Pulmonary artery endothelial cell (primary cell): Measurements from ENCODE around the gene PAXX. TPM values are rescaled to one million over a fixed set of nuclear protein-coding genes. Genes with fewer than 3 reads are reported as not detected.
A peak's percentile ranks its signal among the peaks of the same experiment; 100 is the strongest.

Source experiments
- DNase-seq: peaks from one replicate; pipeline ENCODE4 v3.0.0-alpha.2; 2011; ENCODE audit warnings: low read depth, low spot score
- total RNA-seq: library from RNA; depleted of rRNA; stranded (reverse); fragments of >200 nt; gene quantifications from 2 replicates; pipeline ENCODE4 v1.2.3, GENCODE V29; 2014

The PAXX gene, protein sequence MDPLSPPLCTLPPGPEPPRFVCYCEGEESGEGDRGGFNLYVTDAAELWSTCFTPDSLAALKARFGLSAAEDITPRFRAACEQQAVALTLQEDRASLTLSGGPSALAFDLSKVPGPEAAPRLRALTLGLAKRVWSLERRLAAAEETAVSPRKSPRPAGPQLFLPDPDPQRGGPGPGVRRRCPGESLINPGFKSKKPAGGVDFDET
- total RNA-seq: 17.8 and 18.0 TPM in 2 replicates

DNA sequence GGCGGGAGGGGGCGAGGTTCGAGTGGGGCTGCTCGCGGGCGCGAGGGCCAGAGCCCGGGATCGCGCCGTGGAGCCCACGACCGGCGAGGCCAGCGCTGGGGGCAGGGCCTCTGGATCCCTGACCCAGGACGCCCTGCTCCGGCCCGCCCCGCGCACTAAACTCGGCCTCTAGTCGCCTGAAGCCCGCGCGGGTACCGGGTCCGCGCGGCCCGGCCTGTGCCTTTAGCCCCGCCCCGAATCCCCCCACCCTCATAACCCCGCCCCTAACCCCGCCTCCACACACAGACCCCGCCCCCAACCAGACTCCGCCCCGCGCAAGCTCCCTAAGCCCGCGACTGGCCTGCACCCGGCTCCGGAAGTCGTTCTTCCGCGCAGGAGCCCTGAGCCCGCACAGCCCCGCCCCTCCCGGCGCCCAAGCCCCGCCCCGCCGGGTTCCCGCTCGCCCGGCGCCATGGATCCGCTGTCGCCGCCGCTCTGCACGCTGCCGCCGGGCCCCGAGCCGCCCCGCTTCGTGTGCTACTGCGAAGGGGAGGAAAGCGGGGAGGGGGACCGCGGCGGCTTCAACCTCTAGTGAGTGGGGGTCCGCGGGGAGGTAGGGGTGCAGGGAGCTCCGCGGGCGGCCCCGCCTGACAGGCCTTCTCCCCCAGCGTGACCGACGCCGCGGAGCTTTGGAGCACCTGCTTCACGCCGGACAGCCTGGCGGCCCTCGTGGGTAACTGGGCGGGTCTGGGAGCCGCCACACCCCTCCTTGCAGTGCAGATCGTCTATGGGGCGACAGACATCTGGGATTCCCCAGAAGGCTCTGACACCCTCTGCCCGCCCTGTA lies at the start of gene PAXX:
PAXX (plus strand) TSS at position 430 of the 826 bp plus-strand sequence; CDS start at position 452, 22 bp downstream.
- peak; percentile 57 for DNase-seq

DNA sequence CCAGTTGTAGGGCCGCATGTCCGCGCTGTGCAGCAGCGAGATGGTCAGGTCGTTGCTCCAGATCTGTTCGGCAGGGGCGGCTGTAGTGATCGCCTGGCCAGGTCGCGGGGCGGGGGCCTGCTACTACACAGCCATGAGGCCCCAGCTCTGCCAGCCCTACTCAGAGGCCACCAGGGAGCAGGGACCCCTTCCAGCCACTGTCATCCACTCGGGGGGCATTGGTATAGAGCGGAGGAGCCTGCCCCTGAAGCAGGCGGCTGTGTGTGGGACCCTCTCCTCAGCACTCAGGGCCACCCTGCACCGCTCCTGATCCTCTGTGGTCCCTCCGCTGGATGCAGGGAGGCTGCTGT lies 49.4 kb upstream of the PAXX start:
- no peak for DNase-seq

DNA sequence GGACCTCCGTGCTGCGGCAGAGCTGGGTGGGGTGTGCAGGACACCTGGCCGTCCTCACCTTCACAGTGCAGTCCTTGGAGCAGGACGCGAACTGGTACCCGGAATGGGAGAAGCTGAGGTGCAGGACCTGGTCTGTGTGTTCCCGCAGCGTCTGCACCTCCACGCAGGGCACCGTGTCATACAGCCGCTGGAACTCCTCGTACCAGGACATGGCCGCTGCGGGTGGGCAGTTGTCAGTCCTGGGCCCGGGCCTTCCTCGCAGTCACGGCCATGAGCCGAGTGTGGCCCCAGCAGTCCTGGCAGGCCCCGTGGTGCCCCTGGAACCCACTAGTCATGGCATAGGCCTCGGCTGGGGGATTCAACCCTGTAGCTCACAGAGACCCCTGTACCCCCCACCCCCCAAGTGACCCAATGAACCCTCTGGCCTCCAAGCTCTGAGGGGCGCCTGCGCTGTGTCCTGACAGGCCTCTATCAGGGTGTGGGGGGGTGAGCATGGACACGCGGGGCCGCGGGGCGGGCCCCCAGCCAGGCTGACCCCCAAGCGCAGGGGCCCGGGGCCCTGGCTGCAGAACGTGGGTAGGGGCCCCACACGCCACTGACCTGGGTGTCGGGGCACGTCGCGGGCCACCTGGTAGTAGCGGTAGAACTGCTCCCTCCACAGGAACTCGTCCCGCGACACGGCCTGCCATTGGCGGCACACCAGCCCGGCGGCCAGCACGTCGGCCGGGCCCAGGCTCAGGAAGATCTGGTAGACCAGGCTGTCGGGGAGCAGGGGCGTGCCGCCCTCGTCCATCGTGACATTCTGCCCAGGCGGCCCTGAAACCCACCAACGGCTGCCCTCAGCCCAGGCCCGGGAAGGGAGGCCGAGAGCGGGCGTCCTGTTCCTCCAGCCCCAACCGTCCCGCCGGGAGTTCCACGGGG lies 48.7 kb upstream of the PAXX start:
- DNase-seq: no peak

DNA sequence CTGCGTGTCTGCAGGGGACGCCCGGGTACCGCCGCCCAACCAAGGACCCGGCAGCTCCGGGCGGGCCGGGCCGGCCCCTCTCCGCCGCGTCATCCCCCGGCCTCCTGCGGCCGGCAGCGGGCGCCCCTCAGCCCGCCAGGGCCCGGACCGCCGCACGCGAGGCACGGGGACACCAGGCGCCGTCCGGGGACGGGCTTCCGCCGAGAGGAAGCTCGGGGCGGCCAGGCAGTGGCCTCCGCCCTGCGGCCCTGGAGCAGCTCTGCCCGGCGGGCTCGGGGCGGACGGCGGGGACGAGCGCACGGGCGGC lies 48.1 kb upstream of the PAXX start:
- DNase-seq: no peak

DNA sequence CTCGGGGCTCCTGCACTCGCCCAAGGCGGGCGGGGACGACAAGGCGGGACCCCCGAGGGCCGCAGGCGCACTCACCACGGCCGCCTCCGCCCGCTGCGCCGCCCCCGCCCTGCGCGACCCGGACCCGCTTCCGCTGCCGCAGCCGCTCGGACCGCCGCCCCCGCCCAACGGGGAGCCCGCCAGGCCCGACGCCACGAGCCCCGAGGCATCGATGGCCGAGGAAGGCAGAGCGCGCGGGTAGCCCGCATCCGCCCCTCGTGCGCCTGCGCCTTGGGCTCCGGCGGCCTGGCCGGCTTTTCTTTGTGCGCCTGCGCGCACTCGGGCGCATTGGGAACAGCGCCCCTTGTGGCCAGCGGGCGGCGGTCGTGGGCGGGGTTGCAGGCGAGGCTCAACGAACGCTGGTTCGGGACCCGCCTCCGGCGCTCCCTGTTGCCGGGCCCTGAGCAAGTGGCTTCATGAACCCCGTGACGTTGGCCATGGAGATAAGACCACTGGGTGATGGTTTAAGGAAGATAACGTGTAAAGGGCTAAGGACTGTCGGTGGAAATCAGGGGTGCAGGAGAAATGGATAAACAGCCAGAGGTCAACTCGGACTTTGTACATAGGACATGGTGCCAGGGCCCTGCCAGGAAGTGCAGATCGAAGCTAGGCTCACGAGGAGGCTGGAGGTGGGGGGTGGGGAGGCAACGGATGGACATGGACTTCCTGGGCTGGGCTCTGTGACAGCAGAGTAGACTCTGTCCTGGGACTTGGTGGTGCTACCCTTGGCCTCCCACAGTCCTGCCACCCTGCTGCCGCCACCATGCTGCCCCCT lies 47.5 kb upstream of the PAXX start, which contains the start of the genes C8G and FBXW5:
C8G (plus strand) TSS at position 725 of the 814 bp plus-strand sequence; CDS start at position 803, 78 bp downstream.
FBXW5 (minus strand) TSS at position 220 of the 814 bp plus-strand sequence. CDS start 655 bp downstream, outside the sequence.
- peak; percentile 60 for DNase-seq

DNA sequence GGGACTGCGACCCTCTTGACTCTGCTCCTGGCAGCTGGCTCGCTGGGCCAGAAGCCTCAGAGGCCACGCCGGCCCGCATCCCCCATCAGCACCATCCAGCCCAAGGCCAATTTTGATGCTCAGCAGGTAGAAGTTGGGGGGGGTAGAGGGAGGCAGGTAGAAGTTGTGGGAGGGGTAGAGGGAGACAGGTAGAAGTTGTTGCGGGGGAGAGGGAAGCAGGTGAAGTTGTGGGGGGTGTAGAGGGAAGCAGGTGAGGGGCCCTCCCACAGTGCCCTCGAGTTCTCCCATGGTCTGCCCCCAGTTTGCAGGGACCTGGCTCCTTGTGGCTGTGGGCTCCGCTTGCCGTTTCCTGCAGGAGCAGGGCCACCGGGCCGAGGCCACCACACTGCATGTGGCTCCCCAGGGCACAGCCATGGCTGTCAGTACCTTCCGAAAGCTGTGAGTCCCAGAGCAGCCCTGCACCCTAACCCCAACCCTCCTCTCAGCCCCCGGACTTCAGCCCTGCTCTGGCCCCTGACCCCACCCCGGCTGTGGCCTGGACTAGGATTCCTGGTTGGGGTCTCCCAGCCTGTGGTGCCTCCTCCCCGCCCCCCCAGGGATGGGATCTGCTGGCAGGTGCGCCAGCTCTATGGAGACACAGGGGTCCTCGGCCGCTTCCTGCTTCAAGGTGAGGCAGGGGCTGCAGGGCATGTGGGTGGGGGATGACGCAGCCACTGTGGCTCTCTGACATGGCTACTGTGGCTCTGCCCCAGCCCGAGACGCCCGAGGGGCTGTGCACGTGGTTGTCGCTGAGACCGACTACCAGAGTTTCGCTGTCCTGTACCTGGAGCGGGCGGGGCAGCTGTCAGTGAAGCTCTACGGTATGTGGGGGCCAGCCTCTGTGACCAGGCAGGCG lies 46.6 kb upstream of the PAXX start:
- DNase-seq: no peak

DNA sequence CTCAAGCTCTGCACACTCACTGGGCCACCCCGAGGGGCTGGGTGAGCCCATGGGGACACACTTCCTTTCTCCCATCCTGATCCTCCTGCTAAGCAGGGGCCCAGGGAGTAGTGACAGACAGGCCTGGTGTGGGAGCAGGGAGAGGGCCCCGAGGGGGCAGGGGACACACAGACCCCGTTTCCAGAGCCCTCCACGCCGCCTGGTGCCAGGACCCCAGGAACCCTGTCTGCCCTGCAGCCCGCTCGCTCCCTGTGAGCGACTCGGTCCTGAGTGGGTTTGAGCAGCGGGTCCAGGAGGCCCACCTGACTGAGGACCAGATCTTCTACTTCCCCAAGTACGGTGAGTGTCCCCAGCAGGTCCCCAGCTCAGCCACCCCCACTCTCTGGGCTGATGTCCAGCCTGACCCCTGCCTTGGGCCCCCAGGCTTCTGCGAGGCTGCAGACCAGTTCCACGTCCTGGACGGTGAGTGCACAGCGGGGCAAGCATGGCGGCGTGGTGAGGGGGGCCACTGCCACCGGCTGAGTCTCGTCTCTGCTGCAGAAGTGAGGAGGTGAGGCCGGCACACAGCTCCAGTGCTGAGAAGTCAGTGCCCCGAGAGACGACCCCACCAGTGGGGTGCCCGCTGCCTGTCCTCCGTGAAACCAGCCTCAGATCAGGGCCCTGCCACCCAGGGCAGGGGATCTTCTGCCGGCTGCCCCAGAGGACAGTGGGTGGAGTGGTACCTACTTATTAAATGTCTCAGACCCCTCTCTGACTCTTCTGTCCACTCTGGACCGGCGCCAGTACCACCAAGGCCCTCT lies 45.8 kb upstream of the PAXX start:
- no peak for DNase-seq

DNA sequence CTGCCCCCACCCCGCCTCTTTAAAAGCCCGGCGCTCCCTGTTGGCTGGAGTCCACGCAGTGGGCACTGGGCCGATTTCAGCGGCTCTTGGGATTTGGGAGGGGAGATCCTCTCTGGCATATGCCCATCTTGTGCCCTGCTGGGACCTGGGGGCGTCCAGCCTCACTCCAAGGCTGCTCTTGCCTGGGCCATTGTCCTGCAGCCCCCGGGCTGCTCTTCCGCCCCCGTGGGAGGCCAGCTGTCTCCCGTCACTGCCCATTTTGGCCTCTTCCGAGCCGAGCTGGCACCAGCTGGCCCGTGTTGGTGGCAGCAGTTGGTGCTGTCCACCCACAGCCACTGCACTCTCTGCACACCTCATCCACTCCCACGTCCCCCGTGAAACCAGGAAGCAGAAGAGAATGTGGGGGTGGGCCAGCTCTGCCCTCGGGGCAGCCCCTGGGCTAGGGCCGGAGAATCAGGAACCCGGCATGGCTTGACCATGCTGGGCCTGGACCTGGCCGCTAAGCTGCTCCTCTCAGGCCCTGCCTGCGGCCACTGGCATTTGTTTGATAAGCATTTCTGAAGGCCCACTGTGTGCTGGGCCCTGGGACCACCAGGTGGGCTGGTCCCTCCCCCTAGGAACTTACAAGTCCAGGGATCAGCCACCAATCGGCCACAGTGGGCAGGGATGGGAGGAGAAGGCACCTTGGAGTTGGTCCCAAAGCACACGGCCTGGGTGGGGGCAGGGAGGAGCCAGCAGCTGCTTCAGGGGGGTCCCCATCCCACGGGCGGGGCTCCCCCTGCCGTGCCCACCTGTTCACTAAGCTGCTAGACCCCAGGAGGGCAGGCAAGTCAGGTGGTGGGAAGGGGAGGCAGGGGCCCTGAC lies 45.0 kb upstream of the PAXX start:
- DNase-seq: no peak

DNA sequence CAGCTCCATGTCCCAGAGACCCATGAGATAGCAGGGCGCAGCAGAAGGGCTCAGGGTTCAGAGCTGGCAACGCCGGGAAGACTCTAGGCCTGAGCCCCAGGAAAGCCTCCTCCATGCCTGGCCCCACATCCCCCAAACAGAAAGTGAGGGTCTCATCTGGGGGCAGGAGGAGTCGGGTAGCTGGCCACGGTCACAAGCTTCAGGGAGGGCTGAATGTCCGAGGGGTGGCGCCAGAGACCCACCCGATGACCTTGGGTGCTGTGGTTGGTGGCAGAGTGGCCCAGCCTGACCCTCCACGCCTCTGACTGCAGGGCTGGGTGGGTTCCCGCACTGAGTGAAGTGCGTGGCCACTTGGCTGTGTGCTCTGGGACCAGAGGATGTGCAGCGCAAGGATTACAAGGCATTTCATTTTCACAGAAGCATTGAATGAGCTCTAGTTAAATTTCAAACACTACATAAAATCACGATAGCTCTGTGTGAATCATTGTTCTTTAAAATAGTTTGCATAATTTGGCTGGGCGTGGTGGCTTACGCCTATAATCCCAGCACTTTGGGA lies 44.2 kb upstream of the PAXX start:
- no peak for DNase-seq

DNA sequence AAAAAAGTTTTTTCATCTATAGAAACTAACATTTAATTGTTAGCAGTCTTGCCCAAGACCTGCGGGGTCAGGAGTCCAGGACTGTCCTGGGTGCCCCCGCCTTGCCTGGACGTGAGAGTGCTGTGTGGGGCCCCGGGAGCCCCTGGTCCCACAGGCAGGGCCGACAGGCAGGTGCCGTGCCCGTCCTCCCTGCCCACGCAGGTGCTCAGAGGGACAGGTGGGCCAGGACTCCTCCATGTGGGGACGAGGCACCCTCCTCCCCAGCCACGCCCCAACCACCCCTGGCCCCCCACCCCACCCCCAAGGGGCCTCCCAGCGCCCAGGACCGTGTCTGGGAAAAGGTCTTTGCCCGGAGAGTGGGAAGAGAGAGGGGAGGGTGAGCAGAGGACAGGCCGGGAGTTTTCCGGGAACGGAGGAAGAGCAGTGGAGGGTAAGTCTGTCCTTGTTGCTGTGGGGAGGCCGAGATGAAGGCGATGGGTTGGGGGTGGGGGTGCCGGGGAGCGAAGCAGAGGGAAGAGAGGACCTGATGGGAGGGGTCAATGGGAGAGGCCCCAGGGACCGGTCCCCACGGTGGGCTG lies 42.9 kb upstream of the PAXX start:
- DNase-seq: no peak

DNA sequence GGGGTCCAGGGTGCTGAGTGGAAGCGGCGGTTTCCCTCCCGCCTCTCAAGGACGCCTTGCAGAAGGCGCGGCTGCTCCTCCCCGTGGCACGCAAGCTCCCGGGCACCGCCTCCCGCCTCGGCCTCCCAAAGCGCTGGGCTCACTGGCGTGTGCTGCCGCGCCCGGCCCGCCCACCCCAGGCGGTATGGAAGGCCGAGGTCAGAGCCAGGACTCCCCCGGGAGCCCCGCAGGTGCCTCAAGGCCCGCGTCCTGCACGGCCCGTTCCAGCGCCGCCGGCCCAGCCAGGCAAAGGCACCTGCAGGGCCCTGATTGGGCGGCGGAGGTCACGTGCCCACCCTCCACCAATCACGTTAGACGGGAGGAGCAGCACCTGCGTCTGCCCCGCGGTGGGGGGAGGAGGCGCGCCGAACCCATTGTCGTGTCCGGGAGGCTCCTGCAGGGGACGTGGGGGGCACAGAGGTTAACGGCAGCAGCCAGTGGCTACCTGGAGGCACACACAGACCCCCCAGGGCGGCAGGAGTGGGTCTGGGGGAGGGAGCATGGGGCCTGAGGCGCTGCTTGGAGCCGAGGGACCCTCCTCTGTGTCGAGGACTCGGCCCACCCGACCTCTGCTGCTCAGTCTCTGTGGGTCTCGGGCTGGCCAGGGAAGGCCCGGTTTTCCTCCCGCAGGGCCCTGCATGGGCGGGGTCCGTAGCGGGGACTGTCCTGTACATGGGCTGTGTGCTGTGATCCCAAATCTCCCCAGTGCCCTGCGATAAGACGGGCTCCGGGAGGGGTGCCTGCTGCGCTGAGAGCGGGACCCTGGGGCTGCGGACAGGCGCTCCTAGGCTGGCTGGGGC lies 42.2 kb upstream of the PAXX start:
- peak; percentile 45 for DNase-seq

DNA sequence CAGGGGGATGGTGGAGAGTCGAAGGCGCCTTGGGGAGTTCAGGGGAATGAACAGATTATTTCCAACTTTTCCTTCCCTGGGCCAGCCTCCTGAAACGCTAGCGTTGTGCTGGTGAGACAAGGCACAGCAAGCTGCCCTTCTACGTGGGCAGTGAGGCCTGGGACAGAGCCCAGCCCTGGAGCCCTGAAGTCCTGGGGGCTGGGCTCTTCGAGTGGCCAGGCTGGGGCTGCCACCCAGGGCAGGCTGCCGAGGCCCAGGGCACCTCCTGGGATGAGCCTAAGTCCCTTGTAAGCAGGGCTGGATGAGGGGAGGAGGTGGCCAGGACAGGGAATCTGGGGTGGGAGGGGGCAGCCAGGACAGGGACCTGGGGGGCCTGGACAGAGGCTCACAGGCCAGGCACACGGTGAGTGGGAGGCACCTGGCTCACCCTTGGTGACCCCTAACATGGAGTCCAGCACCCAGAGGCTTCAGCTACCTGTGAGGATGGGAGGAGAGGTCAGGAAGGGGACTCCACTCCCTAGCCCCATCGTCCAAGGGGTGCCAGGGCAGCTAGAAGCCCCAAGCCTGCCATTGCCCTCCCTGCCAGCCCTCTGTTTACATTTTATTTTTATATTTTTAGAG lies 41.5 kb upstream of the PAXX start:
- DNase-seq: no peak

DNA sequence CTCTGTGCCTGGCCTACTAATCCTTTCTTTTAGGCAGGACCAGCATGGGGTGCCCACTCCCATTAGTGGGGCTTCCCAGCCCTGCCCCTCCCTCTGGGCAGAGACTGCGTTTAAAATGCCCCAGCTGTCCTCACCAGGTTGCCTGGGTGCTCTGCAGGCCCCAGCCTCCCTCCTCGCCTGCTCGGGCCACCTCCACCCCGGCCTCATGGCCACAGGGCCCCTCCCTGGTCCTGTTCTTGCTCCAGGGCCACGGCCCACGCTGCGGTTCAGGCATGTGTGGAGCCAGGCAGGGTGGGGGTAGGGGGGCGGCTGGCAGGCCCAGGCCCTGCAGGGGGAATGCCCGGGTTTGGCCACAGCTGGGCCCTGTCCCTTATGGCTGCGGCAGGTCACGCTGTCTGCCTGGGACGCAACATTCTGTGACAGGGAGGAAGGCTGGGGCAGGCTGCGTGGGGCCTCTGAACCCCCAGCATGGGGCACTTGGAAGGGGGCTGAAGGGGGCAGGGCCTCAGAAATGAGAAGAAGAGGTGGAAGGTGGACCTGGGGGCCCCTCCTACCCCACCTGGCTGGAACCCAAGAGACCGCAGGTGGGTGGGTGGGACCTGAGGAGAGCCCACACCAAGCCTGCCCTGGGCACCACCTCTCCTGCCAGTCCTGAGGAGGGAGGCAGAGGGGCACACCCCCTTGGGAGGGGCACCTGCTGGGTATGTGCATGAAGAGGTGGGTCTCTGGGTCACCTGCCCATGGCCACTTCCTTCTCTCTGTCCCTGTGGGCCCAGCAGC lies 40.5 kb upstream of the PAXX start, which contains the start of gene LCN12:
LCN12 (plus strand) TSS at position 733 of the 780 bp plus-strand sequence. CDS start 55 bp downstream, outside the sequence.
- no peak for DNase-seq

DNA sequence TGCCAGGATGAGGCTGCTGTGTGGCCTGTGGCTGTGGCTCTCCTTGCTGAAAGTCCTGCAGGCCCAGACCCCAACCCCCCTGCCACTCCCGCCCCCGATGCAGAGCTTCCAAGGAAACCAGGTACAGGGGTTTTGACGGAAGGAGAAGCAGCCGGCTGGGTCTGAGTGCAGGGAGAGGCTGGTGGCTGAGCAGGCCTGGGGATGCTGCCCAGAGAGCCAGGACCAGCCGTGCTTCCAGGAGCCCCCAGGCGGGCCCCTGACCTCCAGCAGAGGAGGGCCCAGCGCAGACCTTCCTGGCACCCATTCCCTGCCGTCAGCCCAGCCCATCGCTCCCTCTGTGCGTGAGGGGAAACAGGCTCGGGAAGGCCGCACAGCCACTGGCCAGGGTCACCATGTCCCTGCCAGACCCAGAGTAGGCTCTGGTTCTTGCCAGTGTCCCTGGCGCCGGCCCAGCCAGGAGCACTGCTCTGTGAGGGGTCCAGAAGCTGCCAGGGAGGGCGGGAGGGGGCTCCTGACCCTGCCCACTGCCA lies 39.8 kb upstream of the PAXX start:
- DNase-seq: no peak
